T-helper 2 cell (primary cell): ENCODE results near the gene FGD5.
A peak's percentile ranks its signal among the peaks of the same experiment; 100 is the strongest.

Experiments
- DNase-seq, 5 experiments: peaks; one replicate each; pipeline versions ENCODE4 v3.0.0 to v3.0.0-alpha.2; 2012 to 2022

Gene FGD5

DNA sequence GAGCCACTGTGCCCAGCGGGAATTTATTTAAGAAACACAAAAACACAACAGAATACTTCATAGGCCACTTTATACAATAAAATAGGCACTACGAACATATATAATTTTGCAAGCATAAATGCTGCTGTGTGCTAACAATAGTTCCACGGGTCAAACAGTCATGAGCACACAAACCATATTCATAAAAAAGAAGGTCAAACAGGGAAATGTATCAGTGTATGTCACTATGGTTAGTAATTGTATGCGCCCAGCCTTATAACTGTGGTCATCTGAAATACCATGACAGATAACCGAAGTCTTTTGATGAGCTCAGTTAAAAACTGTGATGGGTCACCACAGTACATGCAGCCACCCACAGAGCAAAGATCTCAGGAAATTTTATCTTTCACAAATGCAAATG lies 90.5 kb downstream of the FGD5 start:
- DNase-seq: no peak

GRCh38 chr3:14911651-14912050 lies 92.9 kb downstream of the FGD5 start:
- DNase-seq: no peak

DNA sequence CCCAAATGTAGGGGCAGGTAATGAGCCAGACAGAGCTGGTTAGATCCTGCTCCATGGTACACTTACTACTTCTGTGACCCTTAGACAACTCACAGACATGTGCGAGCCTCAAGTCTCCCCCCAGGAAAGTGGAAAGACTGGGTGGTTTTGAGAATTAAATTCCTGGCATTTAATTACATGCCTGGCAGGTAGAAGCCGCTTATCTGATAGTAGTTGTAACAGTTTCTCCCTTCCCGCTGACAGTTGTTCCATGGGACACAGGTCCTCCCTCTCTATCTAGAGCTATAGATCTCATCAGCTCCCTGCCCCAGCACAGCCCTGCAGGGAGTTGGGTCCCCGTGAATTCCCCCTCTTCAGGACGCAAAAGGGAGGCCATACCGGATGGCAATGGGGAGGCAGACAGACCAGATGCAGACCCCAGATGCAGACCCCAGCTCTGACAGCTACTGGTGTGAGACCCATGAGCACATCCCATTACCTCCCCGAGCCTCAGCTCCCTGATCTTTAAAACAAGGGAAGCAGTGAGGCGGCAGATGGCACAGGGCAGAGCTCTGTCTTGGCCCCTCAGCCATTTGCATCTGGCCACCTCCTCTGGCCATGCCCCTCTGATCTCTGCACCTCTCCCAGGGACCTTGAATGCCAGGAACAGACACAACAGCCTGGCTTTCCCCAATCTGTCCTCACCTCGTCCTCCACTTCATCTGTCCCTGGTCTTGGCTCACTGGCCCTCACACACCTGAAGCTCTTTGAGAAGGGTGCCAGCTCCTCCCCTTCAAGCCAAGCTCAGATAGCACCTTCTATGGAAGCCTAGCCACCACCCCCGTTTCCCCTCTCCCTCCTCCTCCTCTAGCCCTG lies 94.5 kb downstream of the FGD5 start:
- no peak for DNase-seq

DNA sequence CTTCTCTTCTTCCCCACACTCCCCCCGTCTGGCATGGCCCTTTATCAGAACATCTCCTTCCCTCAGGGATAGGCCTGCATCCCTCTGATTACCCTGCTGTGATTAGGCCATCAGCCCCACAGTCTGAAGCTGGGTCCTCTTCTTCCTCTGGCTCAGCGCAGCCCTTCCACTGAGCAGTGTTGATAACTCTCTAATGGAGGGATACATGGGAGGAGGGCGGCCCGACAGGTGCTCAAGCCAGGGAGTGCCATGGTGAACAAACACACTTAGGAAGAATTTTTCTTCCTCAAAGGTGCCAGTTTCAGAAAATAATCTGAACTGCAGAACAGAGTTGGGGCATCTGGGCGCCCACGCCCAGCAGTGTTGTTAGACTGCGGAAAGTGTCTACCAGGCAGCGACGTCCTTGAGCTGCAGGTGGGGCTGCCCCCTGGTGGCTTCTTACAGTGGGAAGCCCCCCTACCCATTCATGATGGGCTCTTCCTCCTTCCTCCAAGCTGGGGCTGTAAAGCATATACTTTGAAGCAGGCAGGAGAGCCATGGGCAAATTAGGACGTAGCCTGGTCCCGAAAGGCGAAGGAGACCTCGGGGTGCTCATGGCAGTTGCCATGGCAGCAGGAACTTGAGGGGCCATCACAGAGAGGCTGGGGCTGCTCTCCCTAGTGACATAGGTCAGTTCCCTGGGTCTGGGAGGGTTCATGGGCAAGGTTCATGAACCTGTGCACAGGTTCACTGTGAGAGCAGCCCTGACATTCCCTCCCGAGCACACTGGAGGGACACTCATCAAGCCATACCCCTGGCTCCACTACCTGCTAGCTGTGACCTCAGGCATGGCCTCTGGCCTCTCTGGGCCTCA lies 95.4 kb downstream of the FGD5 start:
- DNase-seq: no peak

GRCh38 chr3:14914779-14915117 lies 96.0 kb downstream of the FGD5 start:
- DNase-seq: no peak

DNA sequence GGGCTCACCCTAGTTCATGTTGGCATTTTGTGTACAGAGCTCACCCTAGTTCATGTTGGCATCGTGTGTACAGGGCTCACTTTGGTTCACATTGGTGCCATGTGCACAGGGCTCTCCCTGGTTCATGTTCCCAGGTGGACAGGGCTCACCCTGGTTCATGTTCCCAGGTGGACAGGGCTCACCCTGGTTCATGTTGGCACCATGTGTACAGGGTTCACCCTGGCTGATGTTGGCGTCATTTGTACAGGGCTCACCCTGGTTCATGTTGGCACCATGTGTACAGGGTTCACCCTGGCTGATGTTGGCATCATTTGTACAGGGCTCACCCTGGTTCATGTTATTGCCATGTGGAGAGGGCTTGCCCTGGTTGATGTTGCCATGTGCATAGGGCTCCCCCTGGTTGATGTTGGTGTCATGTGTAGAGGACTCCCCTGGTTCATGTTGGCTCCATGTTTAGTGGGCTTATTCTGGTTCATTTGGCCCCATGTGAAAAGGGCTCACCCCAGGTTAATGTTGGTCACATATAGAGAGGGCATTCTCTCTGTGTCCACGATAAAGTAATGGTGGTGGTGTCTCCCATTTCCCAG lies 97.0 kb downstream of the FGD5 start:
- DNase-seq: peak in 2 of 5 experiments; percentile 19 to 59

GRCh38 chr3:14918356-14918860 lies 99.6 kb downstream of the FGD5 start:
- DNase-seq: no peak

DNA sequence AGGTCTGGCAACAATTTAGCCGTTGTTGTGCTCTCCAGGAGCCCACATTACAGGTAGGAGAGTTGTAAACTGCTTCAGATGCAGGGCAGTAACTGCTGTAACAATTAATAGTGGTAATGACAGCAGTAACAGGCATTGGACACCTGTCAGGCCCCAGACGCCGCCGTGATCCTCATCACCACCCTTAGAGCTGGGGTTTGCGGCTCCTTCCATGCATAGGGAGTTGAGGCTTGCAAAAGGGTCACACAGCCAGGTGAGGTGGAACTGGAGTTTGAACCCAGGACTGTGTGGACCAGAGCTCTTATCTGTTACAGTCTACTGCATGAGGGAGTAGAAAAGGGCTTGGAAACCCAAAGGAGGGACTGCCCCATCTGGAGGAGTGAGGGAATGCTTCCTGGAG lies 101.8 kb downstream of the FGD5 start:
- DNase-seq: no peak

GRCh38 chr3:14921034-14921616 lies 102.4 kb downstream of the FGD5 start:
- peak; percentile 57 to 76 (median 71) for DNase-seq

GRCh38 chr3:14921811-14922705 lies 103.3 kb downstream of the FGD5 start:
- no peak for DNase-seq

- no peak for DNase-seq
Measured at GRCh38 chr3:14922863-14923262, 104.1 kb downstream of the FGD5 start.

DNA sequence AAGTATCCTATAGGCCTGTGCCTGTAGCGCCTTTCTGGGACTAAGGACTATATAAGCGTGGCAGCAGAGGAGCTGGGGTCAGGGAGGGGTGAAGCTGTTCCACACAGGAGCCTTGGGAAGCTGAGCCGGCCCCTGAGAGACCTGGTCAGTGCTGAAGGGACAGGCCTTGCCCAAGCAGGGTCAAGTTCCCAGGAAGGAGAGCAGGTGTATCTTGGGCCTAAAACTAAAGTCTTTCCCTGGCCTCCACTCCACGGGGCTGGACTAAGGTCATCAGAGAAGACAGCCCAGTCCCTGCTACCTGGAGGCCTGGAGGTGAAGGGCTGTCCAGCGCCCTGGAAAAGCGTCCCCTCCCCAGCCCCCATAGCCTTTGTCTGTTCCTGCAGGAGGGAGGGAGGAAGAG lies 104.7 kb downstream of the FGD5 start:
- DNase-seq: no peak

GRCh38 chr3:14925729-14926591 lies 107.2 kb downstream of the FGD5 start:
- peak in 2 of 5 experiments; percentile 5 to 47 for DNase-seq

GRCh38 chr3:14926592-14926991 lies 107.8 kb downstream of the FGD5 start:
- DNase-seq: no peak

- no peak for DNase-seq
Measured at GRCh38 chr3:14927308-14927707, 108.5 kb downstream of the FGD5 start.

GRCh38 chr3:14929310-14930074 lies 110.7 kb downstream of the FGD5 start:
- no peak for DNase-seq

DNA sequence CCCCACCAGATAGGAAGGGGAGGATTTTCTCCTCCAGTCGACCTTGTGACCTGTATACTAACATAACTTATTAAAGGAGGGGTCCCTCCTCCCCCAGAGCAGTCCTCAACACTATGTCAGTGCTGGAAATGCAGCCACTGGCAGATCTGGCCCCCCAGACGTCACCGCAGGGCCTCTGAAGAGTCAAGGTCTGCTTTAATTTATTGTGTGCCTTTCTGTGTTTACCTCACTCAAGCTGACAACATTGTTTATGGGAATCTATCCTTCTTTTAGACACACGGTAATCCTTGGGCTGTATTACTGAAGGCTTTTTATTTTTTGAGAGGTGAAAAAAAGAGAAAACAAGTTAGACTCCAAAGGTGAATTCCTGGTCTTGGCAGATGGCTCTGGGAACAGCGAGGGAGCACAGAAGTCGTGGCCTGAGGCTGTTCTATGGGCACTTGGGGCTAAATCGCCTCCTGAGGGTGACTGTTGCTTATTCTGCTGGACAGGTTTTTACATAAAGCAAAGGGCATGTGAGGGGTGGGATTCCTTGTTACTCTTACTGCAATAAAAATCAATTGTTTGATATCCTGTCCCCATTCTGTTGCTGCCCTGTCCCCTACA lies 115.2 kb downstream of the FGD5 start:
- DNase-seq: no peak

GRCh38 chr3:14935592-14936345 lies 117.0 kb downstream of the FGD5 start:
- no peak for DNase-seq

DNA sequence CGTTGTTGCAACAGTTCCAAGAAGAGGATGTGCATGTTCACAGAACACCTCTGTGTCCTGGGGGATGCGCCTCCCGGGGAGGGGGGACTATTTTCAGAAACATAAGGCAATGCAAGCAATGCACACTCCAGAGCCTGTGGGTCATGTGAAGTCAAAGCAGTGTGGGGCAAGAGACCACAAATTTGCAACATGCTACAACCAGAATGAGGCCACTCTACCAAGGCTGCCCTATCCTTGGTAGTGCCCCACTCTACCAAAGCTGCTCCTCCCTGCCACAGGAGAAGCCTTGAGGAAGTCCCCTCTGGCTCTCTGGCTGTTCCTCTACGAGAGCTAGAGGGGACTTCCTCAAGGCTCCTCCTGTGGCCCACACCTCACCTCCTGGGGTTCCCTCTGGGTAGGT lies 120.2 kb downstream of the FGD5 start:
- DNase-seq: no peak
